HK-2 (cell line): ENCODE results near the gene MROH2A.
A peak's percentile ranks its signal among the peaks of the same experiment; 100 is the strongest.
"Not testable (repeated sequence)": the region's sequence is repeated elsewhere in the genome, so short reads cannot be mapped to it uniquely, and the experiment has no call there.

Source experiments
- DNase-seq: peaks from one replicate; pipeline ENCODE4 v3.0.0-alpha.2; 2018; ENCODE audit not compliant: unreplicated experiment

Gene MROH2A

DNA sequence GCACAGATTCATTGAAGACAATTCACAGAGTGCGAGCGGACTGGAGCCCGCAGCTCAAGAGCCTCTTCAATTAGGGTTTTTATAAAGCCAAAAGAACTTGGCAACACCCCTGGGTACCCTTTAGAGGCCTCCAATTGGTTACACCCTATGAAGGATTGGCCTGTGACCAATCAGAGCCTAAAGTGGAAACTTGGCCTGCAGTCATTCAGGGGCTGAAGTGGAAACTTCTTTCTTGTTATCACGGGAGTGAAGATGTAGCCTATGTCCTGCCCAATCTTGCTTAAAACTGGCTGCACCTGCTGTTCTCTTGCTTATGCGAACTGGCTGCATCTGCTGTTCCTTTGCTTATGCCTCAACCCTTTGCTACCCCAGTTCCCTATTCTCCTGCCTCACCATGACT lies 78.1 kb downstream of the MROH2A start:
- no peak for DNase-seq

DNA sequence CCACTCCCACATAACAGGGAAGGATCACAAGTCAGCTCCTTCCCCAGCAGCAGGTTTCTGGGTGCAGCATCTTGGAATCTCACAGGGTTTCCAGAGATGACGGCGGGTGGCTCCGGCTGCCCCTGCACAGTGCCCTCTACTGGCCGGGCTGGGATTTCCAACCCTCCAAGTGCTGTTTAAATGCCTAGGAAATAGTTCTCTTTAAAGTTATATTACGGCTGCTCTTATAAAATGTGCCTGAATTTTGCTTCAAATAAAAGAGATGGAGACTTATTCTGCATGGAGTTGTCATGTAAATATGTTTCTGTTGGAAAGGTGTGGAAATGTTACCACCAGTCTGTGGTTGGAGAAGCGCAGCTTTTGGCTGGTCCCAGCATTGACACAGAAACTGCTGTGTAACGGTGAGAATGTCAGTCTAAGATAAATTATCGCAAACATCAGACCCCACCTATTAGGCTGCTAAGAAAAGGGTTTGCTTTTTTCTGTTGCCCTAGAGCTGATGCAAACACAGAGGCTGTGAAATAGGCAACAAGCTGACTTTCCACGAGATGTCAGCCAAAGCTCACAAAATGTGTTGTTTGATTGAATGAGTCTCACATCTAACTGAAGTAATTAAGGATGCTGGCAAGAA lies 79.5 kb downstream of the MROH2A start:
- no peak for DNase-seq

DNA sequence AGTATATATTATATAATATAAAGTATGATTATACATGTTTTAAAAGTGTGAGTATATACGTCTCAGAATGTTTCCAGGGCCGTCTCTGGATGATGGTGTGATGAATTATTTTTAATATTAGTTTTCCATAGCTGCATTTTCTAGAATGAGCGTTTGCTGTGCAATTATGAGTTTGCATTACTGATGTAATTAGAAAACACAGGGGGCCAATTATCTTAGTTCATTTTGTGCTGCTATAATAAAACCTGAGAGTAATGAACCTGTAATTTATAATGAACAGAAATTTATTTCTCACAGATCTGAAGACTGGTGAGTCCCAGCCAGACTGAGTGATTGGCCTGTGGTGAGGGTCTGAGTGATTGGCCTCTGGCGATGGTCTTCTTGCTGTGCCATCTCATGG lies 80.2 kb downstream of the MROH2A start:
- no peak for DNase-seq

DNA sequence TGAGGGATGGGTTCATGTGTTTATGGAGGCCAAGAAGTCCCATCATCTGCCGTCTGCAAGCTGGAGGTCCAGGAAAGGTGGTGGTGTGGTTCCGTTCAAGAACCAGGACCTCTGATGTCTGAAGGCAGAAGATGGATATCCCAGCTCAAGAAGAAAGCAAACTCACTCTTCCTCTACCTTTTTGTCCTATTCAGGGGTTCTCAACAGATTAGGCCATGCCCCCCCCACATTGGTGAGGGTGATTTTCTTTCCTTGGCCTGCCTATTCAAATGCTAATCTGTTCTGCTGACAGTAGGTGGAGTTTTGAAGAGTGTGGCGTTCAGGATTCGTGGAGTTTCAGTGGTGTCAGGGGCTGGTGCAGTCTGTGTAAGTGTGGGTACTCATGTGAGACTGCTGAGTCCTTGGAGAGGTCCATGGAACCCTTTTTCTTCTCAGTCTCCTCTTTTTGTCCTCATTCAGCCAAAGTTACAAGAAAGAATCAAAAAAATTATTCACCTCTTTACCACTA lies 84.2 kb downstream of the MROH2A start:
- DNase-seq, result no peak

DNA sequence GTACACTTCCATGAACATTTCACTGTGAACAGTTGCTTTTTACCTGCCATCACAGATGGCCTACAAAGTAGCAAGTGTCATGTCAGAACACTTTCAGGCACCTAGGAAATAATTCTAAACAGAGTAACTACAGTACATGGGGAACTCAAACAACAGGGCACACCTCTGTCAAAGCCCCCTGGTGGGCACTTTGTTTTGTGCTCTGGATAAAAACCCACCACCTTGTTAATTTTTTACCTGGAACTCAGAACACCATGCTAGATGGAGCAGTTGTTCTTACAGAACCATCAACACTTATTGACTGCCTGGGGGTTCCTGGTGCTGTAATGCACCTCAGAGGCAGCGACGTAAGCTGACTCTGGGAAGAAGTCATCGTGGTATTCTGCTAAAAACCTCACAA lies 87.7 kb downstream of the MROH2A start:
- no peak for DNase-seq

DNA sequence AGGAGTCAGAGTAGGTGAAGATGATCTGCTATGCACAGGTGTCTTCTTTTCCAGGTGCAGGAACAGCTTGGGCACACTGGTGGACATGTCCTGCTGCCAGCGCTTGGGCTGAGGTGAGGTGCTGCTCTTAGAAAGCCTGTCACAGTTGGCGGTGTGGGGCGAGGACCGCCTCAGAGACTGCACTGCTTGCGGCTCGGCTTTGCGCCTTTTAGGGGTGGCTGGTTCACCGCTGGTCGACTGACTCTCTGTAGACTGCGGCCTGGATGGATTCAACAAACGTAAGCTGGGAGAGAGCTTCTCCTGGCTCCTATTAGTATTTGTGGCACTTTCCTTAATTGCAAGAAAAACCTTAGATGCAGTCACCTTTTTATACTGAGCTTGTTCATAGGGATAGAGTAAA lies 88.3 kb downstream of the MROH2A start:
- no peak for DNase-seq

DNA sequence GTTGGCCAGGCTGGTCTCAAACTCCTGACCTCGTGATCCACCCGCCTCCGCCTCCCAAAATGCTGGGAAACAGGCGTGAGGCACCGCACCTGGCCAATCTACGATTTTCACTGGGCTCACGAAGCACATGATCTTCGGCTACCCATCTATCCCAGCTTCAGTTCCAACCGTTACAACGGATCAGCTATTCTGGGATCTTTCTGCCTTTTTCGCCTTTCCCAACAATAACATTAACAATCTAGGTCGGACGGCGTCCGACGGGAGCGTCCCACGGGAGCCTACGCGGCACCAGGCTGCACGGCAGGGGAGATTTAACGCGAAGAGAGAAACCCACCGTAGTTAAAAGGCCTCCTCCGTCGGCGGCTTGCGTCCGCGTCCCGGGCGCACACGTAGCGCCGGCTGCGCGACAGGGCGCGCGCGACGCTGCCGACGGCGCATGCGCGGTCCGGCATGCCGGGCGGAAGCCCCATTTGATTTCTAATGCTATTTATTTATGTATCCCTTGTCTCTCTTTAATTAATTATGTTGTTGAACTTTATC lies 89.9 kb downstream of the MROH2A start, which contains the start of gene MSL3B:
Gene MSL3B (minus strand): TSS at position 394 of the 540 bp plus-strand sequence.
- DNase-seq, result peak; percentile 63

DNA sequence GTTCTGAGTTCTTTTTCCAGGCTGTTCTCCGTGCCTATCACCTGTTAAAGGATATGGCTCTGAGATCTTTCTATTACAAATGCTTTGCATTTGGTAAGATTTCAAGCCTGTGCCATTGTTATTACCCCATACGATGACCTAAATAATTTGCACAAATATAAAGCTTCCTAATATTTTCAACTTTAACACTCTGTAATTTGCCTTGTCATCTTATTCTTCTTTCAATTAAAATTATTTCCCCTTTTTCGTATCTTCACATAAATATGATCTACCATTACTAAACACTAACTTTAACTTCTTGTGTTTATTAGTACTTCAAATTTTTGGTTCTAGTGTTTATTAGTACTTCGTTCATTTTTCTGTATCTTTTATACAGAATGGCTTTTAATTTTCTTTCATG lies 93.3 kb downstream of the MROH2A start:
- DNase-seq, result no peak

DNA sequence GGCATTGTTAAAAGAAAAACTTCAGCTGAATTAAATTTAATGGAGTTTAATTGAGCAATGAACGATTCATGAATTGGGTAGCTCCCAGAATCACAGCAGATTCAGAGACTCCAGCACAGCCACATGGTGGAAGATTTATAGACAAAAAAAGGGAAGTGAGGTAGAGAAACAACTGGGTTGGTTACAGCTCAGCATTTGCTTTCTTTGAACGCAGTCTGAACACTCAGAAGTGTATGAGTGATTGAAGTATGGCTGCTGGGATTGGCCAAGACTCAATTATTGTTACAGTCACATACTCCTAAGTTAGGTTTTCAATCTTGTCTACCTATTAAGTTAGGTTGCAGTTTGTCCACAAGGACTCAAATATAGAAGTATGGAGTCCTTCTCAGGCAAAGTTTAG lies 94.0 kb downstream of the MROH2A start:
- DNase-seq, result not testable (repeated sequence)

DNA sequence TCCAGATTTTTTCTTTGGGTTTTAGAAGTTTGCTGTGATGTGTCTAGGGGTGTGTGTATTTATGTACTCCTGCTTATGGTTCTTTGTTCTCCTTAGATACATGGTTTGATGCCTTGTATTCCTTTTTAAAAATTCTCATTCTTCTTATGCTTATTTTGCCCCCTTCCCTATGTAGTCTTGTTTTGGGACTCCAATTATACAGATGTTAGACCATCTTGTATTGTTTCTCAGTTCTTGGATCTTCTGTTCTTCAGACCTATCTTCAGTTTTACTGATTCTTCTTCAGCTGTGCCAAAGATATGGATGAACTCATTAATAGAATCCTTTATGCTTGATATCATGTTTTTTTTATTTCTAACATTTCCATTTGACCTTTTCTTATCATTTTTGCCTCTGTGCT lies 104.2 kb downstream of the MROH2A start:
- DNase-seq, result no peak
